ENCODE measurements around the gene RAB42.

The RAB42 gene

DNA sequence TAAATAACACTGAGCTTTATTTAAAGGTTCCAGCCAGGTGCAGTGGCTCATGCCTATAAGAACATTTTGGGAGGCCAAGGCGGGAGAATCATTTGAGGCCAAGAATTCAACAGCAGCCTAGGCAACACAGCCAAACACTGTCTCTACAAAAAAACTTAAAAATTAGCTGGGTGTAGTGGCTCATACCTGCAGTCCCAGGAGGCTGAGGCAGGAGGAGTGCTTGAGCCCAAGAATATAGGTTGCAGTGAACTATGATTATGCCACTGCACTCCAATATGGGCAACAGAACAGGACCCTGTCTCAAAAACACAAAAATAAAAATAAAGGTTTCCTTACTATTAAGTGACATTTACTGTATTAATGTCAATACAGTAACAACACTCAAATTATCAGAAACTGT is 48.7 kb downstream of the RAB42 start:
- Histone ChIP-seq H3K27me3 (ENCODE audit: low read depth, low read length) (no peaks in the 10 kb centered on the region), H3K36me3 (replicated peaks; ENCODE audit: low read depth, low read length) (no peaks in the 10 kb centered on the region), H3K4me3 (ENCODE audit: low read length) (no peak overlapping the region), H3K79me2 (ENCODE audit: low read length) (peaks cover 28% of the 10 kb centered on the region), H4K20me1 (ENCODE audit: insufficient read depth, low read length) (no peaks in the 10 kb centered on the region), H3K4me1 (ENCODE audit: low read length) (peaks cover 12% of the 10 kb centered on the region), H3K4me2 (ENCODE audit: low read length) (no peak overlapping the region), H3K9me3 (ENCODE audit: insufficient read depth, low read length) (no peaks in the 10 kb centered on the region), H2AFZ (ENCODE audit: low read depth, low read length) (no peak overlapping the region), H3K9ac (ENCODE audit: low read length) (no peak overlapping the region), H3K27ac (ENCODE audit: low read length) (no peak overlapping the region)
- TF ChIP-seq, protein P1, sequence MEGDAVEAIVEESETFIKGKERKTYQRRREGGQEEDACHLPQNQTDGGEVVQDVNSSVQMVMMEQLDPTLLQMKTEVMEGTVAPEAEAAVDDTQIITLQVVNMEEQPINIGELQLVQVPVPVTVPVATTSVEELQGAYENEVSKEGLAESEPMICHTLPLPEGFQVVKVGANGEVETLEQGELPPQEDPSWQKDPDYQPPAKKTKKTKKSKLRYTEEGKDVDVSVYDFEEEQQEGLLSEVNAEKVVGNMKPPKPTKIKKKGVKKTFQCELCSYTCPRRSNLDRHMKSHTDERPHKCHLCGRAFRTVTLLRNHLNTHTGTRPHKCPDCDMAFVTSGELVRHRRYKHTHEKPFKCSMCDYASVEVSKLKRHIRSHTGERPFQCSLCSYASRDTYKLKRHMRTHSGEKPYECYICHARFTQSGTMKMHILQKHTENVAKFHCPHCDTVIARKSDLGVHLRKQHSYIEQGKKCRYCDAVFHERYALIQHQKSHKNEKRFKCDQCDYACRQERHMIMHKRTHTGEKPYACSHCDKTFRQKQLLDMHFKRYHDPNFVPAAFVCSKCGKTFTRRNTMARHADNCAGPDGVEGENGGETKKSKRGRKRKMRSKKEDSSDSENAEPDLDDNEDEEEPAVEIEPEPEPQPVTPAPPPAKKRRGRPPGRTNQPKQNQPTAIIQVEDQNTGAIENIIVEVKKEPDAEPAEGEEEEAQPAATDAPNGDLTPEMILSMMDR (IDR thresholded peaks at IDR 0.05; ENCODE audit: low read depth, low read length), result no peak
- no peak for TF ChIP-seq EZH2phosphoT487 (IDR thresholded peaks at IDR 0.05; ENCODE audit: low read depth)

DNA sequence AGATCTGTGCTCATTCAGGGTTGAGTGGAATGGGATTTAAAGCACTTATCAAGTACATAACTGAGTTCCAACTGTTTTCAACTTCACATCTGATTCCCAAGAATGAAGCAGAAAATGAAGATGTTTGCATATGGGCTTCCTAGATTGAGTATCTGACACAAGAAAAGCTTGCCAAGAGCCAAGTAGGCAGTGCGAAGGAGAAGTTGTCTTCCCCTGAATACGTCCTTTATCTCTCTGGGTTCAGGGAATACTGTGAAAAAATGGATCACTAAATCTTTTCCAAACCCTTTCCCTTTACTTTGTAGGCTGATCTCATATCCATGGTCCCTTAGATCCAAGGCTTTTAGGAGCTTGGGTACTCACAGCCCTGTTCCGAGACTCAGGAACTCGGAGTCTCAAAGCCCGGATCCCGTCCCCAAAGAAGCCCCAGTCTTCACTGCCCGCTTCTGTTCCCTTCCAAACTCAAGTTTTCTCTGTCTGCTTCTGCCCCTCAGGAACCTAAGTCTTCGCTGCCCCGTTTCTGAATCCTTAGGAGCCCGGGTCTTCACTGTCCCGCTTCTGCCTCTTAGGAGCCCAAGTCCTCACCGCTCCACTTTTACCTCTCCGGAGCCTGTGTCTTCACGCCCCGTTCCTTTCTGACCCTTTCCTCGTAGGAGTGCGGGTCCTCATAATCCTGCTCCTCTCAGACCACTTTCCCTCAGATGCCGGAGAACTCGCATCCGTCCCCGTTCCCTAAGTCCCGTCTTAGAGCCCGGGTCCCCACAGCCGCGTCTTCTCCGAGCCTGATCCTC is 50.2 kb downstream of the RAB42 start:
- Histone ChIP-seq H2AFZ (ENCODE audit: low read depth, low read length) (peak overlapping the region; percentile 68), H3K79me2 (ENCODE audit: low read length) (peaks cover 28% of the 10 kb centered on the region), H3K27me3 (ENCODE audit: low read depth, low read length) (no peaks in the 10 kb centered on the region), H3K9ac (ENCODE audit: low read length) (peak overlapping the region; percentile 93), H3K4me3 (ENCODE audit: low read length) (peak overlapping the region; percentile 94), H3K27ac (ENCODE audit: low read length) (peak overlapping the region; percentile 67), H3K9me3 (ENCODE audit: insufficient read depth, low read length) (no peaks in the 10 kb centered on the region), H4K20me1 (ENCODE audit: insufficient read depth, low read length) (no peaks in the 10 kb centered on the region), H3K4me2 (ENCODE audit: low read length) (peak overlapping the region; percentile 94), H3K36me3 (replicated peaks; ENCODE audit: low read depth, low read length) (no peaks in the 10 kb centered on the region), H3K4me1 (ENCODE audit: low read length) (peaks cover 14% of the 10 kb centered on the region)
- TF ChIP-seq, protein P1 (IDR thresholded peaks at IDR 0.05; ENCODE audit: low read depth, low read length), result no peak
- no peak for TF ChIP-seq EZH2phosphoT487 (IDR thresholded peaks at IDR 0.05; ENCODE audit: low read depth)

DNA sequence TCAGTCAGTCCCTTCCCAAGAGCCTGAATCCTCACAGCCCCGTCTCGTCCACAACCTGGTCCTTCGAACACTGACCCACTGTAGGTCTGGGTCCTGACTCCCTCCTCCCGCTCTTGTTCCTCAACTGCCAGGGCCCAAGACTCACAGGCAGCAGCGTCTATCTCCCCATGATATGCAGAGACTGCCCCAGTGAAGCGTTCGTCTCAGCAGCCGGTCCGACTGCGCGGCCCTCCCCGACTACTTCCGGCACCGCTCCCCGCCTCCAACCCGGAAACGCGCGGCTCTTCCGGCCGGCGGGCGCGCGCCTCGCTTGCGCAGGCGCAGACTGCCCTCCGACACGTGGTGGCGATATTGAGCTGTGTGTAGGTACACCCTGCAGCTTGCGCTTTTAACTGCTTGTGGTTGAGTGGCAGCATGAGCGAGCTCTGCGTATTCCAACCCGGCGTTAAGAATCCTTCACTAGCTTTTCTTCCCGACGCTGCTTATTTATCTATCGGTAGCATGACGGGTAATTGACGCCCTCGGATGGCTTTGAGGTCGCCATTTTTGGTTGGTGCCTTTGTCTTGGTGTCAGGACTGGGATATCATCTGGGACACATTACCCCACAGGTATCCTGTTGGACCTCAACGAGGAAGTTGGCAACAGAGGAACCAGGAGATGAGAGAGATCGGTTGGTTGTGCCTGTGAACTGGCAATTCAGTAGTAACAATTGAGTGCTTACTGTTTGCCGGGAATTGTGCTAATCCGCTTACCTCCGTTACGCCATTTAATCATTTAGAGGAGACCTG is 51.0 kb downstream of the RAB42 start, which contains the start of gene TAF12:
Gene TAF12, minus strand, starts transcription at position 221 of the 789 bp plus-strand sequence. CDS start 20,986 bp downstream, outside the sequence.
- Histone ChIP-seq H3K9ac (ENCODE audit: low read length) (peak within 1 kb of the TSS; percentile 99), H3K4me2 (ENCODE audit: low read length) (peak within 1 kb of the TSS; percentile 94), H3K4me1 (ENCODE audit: low read length) (peaks cover 20% of the 10 kb centered on the region), H3K79me2 (ENCODE audit: low read length) (peaks cover 28% of the 10 kb centered on the region), H3K9me3 (ENCODE audit: insufficient read depth, low read length) (no peaks in the 10 kb centered on the region), H2AFZ (ENCODE audit: low read depth, low read length) (peak within 1 kb of the TSS; percentile 71), H3K36me3 (replicated peaks; ENCODE audit: low read depth, low read length) (no peaks in the 10 kb centered on the region), H4K20me1 (ENCODE audit: insufficient read depth, low read length) (no peaks in the 10 kb centered on the region), H3K27me3 (ENCODE audit: low read depth, low read length) (no peaks in the 10 kb centered on the region), H3K4me3 (ENCODE audit: low read length) (peak within 1 kb of the TSS; percentile 94), H3K27ac (ENCODE audit: low read length) (peak within 1 kb of the TSS; percentile 94)
- TF ChIP-seq, protein P1 (IDR thresholded peaks at IDR 0.05; ENCODE audit: low read depth, low read length), result peak; percentile 47
- TF ChIP-seq EZH2phosphoT487 (IDR thresholded peaks at IDR 0.05; ENCODE audit: low read depth), result no peak

DNA sequence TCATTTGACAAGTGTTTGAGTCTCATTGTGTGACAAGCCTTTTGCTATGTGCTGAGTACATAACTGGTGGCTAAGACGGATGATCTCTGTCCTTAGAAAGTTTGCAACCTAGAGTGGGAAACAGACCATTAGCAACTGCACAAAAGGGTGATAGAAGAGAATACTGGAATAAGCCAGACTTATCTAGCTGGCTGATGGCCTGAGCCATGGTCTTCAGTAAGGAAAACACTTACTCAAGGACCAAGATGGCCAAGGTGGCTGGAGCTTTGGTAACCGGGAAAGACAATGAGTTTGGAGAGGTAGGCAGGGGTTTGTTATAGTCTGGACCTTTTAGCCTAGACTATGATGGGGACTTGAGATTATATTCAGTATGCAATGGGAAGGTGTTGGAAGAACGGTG is 52.4 kb downstream of the RAB42 start:
- Histone ChIP-seq H3K79me2 (ENCODE audit: low read length) (peaks cover 28% of the 10 kb centered on the region), H3K27me3 (ENCODE audit: low read depth, low read length) (no peaks in the 10 kb centered on the region), H4K20me1 (ENCODE audit: insufficient read depth, low read length) (no peaks in the 10 kb centered on the region), H3K27ac (ENCODE audit: low read length) (peak overlapping the region; percentile 94; the same call in 1 of the 2 replicates), H3K4me1 (ENCODE audit: low read length) (peaks cover 20% of the 10 kb centered on the region), H3K9ac (ENCODE audit: low read length) (peak overlapping the region; percentile 99; the same call in 1 of the 2 replicates), H3K4me3 (ENCODE audit: low read length) (peak overlapping the region; percentile 94), H3K9me3 (ENCODE audit: insufficient read depth, low read length) (no peaks in the 10 kb centered on the region), H2AFZ (ENCODE audit: low read depth, low read length) (no peak overlapping the region), H3K4me2 (ENCODE audit: low read length) (peak overlapping the region; percentile 89), H3K36me3 (replicated peaks; ENCODE audit: low read depth, low read length) (no peaks in the 10 kb centered on the region)
- no peak for TF ChIP-seq EZH2phosphoT487 (IDR thresholded peaks at IDR 0.05; ENCODE audit: low read depth)
- TF ChIP-seq, protein P1 (IDR thresholded peaks at IDR 0.05; ENCODE audit: low read depth, low read length), result no peak
